Esophagus muscularis mucosa (tissue), 3 donors: ENCODE measurements around the gene CC2D1A.

ENCODE experiments used
- POLR2A ChIP-seq: fragments of 450-650 bp; IDR thresholded peaks from one replicate; pipeline ENCODE4 v1.6.1; 2017; ENCODE audit warnings: antibody characterized with exemption, moderate library complexity, mild to moderate bottlenecking, low read depth
- TF ChIP-seq, protein P1 (sequence below), 3 experiments: fragments of 200-600 bp in 2 of 3; fragments of 450-650 bp in 1 of 3; sonication (generic) in 2 of 3; IDR thresholded peaks; one replicate each; pipeline ENCODE4 v1.5.1; 2017 to 2019; ENCODE audit warnings: antibody characterized with exemption in 3 of 3, mild to moderate bottlenecking in 2 of 3, moderate library complexity in 1 of 3

- TF ChIP-seq, protein P1, sequence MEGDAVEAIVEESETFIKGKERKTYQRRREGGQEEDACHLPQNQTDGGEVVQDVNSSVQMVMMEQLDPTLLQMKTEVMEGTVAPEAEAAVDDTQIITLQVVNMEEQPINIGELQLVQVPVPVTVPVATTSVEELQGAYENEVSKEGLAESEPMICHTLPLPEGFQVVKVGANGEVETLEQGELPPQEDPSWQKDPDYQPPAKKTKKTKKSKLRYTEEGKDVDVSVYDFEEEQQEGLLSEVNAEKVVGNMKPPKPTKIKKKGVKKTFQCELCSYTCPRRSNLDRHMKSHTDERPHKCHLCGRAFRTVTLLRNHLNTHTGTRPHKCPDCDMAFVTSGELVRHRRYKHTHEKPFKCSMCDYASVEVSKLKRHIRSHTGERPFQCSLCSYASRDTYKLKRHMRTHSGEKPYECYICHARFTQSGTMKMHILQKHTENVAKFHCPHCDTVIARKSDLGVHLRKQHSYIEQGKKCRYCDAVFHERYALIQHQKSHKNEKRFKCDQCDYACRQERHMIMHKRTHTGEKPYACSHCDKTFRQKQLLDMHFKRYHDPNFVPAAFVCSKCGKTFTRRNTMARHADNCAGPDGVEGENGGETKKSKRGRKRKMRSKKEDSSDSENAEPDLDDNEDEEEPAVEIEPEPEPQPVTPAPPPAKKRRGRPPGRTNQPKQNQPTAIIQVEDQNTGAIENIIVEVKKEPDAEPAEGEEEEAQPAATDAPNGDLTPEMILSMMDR (IDR thresholded peaks at IDR 0.05): no peak
- peak; percentile 16 for TF ChIP-seq POLR2A
Measured at GRCh38 chr19:13952154-13952930, 46.3 kb downstream of the CC2D1A start, which contains the start of gene DCAF15.
